LNCAP (cell line): ENCODE results near the gene DMC1.

Experiments used
- TF ChIP-seq, protein P1 (sequence below): fragments of 450-650 bp; IDR thresholded peaks from 2 replicates; pipeline ENCODE4 v1.5.1; 2017; ENCODE audit warnings: mild to moderate bottlenecking

Gene DMC1

DNA sequence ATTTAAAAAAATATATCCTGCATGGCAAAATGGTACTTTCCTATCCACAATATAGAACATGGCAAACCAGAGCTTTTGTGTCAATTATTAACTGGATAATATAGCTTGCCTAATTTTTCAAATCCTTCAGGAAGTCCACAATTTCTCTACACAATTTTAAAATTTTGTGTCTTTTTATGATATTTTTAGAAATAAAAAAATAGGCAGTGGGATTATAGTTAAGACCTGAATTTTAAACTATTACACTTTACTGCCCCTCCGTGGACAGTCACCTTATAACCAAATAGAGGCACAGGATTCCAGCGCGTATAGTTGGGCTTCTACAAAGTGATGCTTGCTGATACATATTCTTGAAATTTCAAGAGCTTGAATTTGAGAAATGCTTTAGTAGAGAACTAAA is 2.1 kb upstream of the DMC1 start:
- TF ChIP-seq, protein P1, sequence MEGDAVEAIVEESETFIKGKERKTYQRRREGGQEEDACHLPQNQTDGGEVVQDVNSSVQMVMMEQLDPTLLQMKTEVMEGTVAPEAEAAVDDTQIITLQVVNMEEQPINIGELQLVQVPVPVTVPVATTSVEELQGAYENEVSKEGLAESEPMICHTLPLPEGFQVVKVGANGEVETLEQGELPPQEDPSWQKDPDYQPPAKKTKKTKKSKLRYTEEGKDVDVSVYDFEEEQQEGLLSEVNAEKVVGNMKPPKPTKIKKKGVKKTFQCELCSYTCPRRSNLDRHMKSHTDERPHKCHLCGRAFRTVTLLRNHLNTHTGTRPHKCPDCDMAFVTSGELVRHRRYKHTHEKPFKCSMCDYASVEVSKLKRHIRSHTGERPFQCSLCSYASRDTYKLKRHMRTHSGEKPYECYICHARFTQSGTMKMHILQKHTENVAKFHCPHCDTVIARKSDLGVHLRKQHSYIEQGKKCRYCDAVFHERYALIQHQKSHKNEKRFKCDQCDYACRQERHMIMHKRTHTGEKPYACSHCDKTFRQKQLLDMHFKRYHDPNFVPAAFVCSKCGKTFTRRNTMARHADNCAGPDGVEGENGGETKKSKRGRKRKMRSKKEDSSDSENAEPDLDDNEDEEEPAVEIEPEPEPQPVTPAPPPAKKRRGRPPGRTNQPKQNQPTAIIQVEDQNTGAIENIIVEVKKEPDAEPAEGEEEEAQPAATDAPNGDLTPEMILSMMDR, result peak; percentile 65

DNA sequence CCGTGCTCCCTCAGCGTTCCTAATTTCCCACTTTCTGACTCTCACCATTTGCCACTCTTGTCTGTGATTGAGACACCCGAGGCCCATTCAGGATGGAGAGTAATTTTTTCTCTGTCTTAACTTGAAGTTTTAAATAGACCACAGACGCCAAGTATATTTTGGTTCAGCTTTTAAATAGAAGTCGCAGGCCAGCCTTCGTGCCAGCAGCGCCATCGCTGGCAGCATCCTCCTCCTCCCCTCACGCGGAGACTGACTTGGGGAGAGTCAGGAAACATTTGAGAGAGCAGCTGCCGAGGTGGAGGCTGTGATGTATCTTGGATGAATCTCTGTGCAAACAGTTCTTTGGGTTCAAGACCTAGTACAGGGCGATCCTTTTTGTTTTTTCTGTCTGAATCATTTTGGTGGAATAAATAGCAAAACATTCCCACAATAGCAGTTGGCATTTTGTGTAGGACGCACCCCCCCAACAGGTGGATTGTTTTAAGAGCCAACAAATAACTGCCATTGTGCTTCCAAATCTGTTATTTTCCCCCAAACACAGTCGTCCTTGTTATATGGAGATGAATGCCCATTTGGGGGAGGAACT is 889 bp upstream of the DMC1 start:
- TF ChIP-seq, protein P1, result no peak

DNA sequence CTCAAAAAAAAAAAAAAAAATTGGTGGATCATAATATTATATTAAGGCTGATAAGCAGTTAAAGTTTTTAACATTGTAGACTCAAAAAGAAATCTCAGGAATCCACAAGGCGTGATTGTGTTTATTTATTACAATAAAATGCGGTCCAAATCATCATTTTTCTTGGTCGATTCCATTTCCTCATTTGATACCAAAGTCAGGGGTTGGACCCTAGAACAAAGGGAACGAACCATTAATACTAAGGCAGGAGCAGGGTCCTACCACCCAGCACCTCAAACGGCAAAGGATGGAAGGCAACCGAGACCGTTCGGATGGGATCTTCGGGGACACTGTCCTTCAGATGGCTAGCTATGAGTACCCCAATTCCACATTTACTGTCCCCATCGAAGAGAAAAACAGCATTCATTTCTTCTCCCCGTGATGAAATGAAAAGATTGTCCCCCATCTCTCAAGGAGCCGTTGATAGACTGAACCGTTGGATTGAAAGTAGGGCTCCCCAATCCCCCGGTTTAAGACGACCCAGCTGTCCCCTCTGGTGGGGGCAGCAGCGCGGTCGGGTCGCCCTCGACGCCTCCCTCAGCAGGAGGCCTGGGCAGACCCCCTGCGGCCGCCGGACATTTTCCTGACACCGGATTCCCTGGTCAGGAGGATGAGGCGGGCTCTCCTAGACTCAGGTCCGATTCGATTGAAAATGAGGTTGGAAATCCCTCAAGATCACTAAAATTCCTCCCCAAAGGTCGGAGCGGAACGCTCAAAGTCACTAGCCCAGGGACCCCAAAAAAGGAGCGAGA is 607 bp downstream of the DMC1 start:
- TF ChIP-seq, protein P1, result no peak

DNA sequence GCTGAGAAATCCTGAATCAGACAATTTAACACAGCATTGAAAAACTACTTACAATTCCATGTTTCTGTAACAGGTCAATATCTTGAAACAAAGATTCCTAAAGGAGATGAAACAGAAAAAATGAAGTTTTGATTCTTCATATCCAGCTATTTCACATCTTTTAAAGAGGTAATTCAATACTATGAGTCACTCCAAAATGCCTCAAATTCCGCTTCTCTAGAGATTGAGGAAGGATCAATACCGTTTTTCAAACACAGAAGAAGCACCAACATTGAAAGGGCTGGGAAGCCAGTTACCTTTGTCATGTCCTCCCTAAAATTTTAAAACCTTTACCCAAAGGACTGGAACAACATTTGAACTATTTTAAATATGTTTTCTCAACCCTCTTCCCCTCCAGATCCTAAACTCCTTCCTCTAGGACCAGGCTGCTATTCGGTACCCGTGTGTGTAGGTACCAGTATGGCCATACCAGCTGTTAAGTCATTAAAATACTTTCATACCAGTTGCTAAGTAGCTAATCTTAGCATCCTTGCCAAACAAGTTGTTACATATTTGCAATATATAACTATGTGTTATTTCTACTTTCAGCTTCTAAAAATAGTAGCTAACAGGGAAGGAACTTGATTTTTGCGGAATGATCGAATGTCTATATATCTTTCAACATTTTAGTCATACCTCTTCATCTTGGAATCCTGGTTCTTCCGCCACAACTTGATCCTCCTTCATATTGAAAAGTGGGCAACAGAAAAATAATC is 2.3 kb downstream of the DMC1 start:
- TF ChIP-seq, protein P1, result no peak

DNA sequence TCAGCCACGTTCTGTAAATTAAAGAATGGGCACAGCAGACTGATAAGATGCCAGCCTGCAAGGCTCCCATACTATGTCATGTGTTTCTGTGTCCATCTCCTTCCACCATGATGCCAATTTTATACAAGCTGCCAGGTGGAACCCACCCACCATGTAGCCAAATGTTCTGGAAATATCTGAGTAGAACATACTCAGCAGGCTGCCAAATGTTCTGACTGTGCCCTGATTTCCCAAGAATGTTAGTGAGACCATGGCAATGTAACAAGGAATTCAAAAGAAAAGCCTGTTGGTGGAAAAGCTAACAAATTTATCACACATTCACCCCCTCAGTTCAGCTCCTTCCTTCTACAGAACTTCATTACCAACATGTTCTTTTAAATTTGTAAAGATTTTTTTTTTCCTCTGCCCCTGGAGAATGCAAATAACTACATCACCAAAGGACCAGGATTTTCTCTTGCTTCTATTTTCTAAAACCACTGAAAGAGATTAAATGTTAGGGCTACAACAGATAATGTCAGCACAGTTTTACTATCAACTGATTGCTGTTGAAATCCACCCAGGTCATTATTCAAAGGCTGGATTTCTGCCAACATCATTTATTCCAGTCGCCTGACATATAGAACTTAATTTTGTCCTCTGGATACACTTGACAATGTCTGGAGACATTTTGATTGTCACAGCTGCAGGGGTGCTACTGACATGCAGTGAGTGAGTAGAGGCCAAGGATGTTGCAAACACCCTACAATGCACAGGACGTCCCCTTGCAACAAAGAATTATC is 3.1 kb downstream of the DMC1 start:
- TF ChIP-seq, protein P1, result no peak

DNA sequence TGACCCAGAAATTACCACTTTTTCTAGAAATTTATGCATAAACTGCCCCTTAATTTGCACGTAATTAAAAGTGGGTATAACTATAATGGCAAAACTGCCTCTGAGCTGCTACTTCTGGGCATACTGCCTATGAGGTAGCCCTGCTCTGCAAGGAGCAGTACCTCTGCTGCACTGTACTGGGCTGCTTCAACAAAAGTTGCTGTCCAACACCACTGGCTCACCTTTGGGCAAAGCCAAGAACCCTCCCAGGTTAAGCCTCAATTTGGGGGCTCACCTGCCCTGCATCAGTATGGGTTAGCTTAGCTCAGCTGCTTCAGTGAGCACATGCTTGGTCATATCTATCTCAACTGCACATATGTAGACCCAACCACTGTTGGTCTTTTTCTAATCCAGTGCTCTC is 4.5 kb downstream of the DMC1 start:
- TF ChIP-seq, protein P1, result no peak

- TF ChIP-seq, protein P1, result no peak
Measured at GRCh38 chr22:38564669-38565068, 5.3 kb downstream of the DMC1 start.
